K562 (cell line): ENCODE measurements around the gene RHOU. TPM values are rescaled to one million over a fixed set of nuclear protein-coding genes. Genes with fewer than 3 reads are reported as not detected.

Experiments
- ATAC-seq: fragments of 200-7000 bp; cut with Tn5 transposase; 3 replicates; pipeline ENCODE4 v1.9.1; 2020; ENCODE audit warnings: moderate library complexity
- BruUV-seq: library from RNA; stranded (reverse); fragments of 400-500 nt; replicated peaks from 2 replicates; lab custom pipeline; 2021; lab: Mats Ljungman, UMichigan
- CTCF ChIA-PET: fragments of 300-600 bp; formaldehyde crosslinking; extraction: SDS; loops from one replicate; lab custom pipeline; 2021; ENCODE audit warnings: low intra/inter-chr PET ratio; lab: Yijun Ruan, JAX
- POLR2A ChIA-PET: fragments of 300-600, 350-650 bp; sonication (Branson Sonifier 250); formaldehyde crosslinking; extraction: SDS; loops from one replicate; lab custom pipeline; 2021; ENCODE audit warnings: antibody characterized with exemption, inconsistent platforms; lab: Yijun Ruan, JAX
- DNase-seq, 4 experiments: peaks; one replicate each; pipeline versions ENCODE4 v3.0.0 to v3.0.0-alpha.2; 2011 to 2018; ENCODE audit warnings: low spot score in 3 of 4, mixed read lengths in 3 of 4; ENCODE audit errors: extremely low read depth in 1 of 4
- FAIRE-seq: peaks from 2 replicates; lab custom pipeline; 2011; peaks lifted over from hg19 to GRCh38; lab: Jason Lieb, UNC
- H2AFZ ChIP-seq: 2 replicates; pipeline ENCODE4 v1.6.0; 2011; ENCODE audit warnings: low read depth, low read length, control low read depth, inconsistent platforms
- H3K27ac ChIP-seq: fragments of 200-600 bp; 3 replicates; pipeline ENCODE4 v1.8.0; 2011; ENCODE audit warnings: low read depth, mild to moderate bottlenecking, control low read depth, inconsistent platforms, low read length, moderate library complexity, mixed read lengths; ENCODE audit errors: extremely low read depth
- H3K27me3 ChIP-seq, 2 experiments: fragments of 300-600 bp in 1 of 2; 2 replicates in 1 of 2; 3 replicates in 1 of 2; pipeline versions ENCODE4 v1.6.0 to v1.8.0; 2011; ENCODE audit warnings: inconsistent platforms in 2 of 2, low read length in 2 of 2, mild to moderate bottlenecking in 1 of 2, mixed read lengths in 1 of 2, moderate library complexity in 1 of 2; ENCODE audit not compliant: control insufficient read depth in 2 of 2, insufficient read depth in 2 of 2
- H3K36me3 ChIP-seq: fragments of 300-600 bp; 3 replicates; pipeline ENCODE4 v1.8.0; 2011; ENCODE audit warnings: mild to moderate bottlenecking, low read length, inconsistent platforms; ENCODE audit not compliant: control insufficient read depth, insufficient read depth
- H3K4me1 ChIP-seq, 2 experiments: fragments of 200-600 bp in 1 of 2; replicated peaks in 1 of 2; 2 replicates in 1 of 2; 3 replicates in 1 of 2; pipeline versions ENCODE4 v1.5.1 to v1.8.0; 2011; ENCODE audit warnings: inconsistent platforms in 2 of 2, low read length in 2 of 2, mild to moderate bottlenecking in 1 of 2, mixed read lengths in 1 of 2, moderate library complexity in 1 of 2; ENCODE audit not compliant: control insufficient read depth in 2 of 2, insufficient read depth in 2 of 2
- H3K4me2 ChIP-seq: 2 replicates; pipeline ENCODE4 v1.6.1; 2011; ENCODE audit warnings: low read length, control low read depth, inconsistent platforms, mixed read lengths; ENCODE audit not compliant: insufficient read depth
- H3K4me3 ChIP-seq: fragments of 200-600 bp; sonication (generic), shearing (Covaris generic); 2 replicates; pipeline ENCODE4 v1.5.1; 2016; ENCODE audit warnings: control low read depth, inconsistent platforms
- H3K79me2 ChIP-seq: fragments of 200-600 bp; 3 replicates; pipeline ENCODE4 v1.8.0; 2011; ENCODE audit warnings: low read length, inconsistent platforms; ENCODE audit not compliant: control insufficient read depth, insufficient read depth
- H3K9ac ChIP-seq, 2 experiments: 2 replicates each; pipeline versions ENCODE4 v1.6.0 to v1.6.1; 2011; ENCODE audit warnings: low read depth in 2 of 2, low read length in 2 of 2, control low read depth in 1 of 2, inconsistent platforms in 1 of 2, mild to moderate bottlenecking in 1 of 2, mixed read lengths in 1 of 2; ENCODE audit not compliant: insufficient read depth in 1 of 2
- H3K9me1 ChIP-seq: one replicate; pipeline ENCODE4 v1.6.0; 2011; ENCODE audit warnings: inconsistent platforms, mild to moderate bottlenecking, low read length, moderate library complexity; ENCODE audit not compliant: control insufficient read depth, insufficient read depth
- H3K9me3 ChIP-seq: replicated peaks from 2 replicates; pipeline ENCODE4 v1.5.1; 2011; ENCODE audit warnings: low read depth, low read length, inconsistent platforms; ENCODE audit not compliant: control insufficient read depth, insufficient read depth
- H4K20me1 ChIP-seq: replicated peaks from 2 replicates; pipeline ENCODE4 v1.6.1; 2011; ENCODE audit warnings: low read length, inconsistent platforms, mixed read lengths; ENCODE audit not compliant: control insufficient read depth, insufficient read depth
- DNMT1 ChIP-seq: fragments of 450-650 bp; IDR thresholded peaks from 2 replicates; pipeline ENCODE4 v1.6.1; 2016; ENCODE audit warnings: antibody characterized with exemption, mild to moderate bottlenecking
- HOMEZ ChIP-seq: fragments of 250-450 bp; sonication (Bioruptor Pico); IDR thresholded peaks from 2 replicates; pipeline ENCODE4 v1.4.0; 2020; ENCODE audit warnings: mild to moderate bottlenecking, moderate library complexity
- MAFF ChIP-seq: IDR thresholded peaks from 2 replicates; pipeline ENCODE4 v1.6.1; 2012; ENCODE audit warnings: low read length, improper control_type of control experiment
- MTA1 ChIP-seq: fragments of 450-650 bp; IDR thresholded peaks from 2 replicates; pipeline ENCODE4 v1.6.1; 2017; ENCODE audit warnings: borderline replicate concordance
- MTA2 ChIP-seq: fragments of 450-650 bp; IDR thresholded peaks from 2 replicates; pipeline ENCODE4 v1.6.1; 2016; ENCODE audit warnings: low read depth
- SMARCB1 ChIP-seq: IDR thresholded peaks from 2 replicates; pipeline ENCODE4 v1.6.1; 2011; ENCODE audit warnings: improper control_type of control experiment, low read depth; ENCODE audit not compliant: insufficient read length
- SNIP1 ChIP-seq: fragments of 450-650 bp; IDR thresholded peaks from 2 replicates; pipeline ENCODE4 v1.7.1; 2017; ENCODE audit warnings: low read depth, mild to moderate bottlenecking
- whole genome bisulfite sequencing: fragments of 100-300 bp; shearing (Covaris generic); methylation state at CpG from one replicate; pipeline ENCODE4 v1.1.6; 2016; ENCODE audit warnings: low coverage, mixed read lengths; ENCODE audit not compliant: insufficient coverage; ENCODE audit errors: missing lambda C conversion rate; 5-methylcytosine and 5-hydroxymethylcytosine counted together
- in situ Hi-C: fragments of 300-500 bp; cut with MboI; formaldehyde crosslinking; loops from 4 replicates; pipeline ENCODE4 v1.15.0; 2018; ENCODE audit warnings: inconsistent platforms, mixed read lengths
- intact Hi-C: fragments of 100-400 bp; cut with micrococcal nuclease; formaldehyde crosslinking; loops from 2 replicates; pipeline ENCODE4 v1.14.2; 2022
- polyA plus RNA-seq, 8 experiments: library from polyadenylated mRNA; depleted of rRNA in 4 of 8; stranded (reverse) in 5 of 8; unstranded in 3 of 8; fragments of >200 nt; fragmentation: Nextera tagmentation in 2 of 8; fragmentation: Illumina TruSeq in 1 of 8; extraction: Ambion mirVana in 2 of 8; extraction: Trizol in 1 of 8; gene quantifications; 2 replicates each; pipeline versions ENCODE4 v1.2.1 to v1.2.3, GENCODE V29; 2011 to 2014; ENCODE audit warnings: inconsistent platforms in 1 of 8, missing spikeins in 1 of 8
- total RNA-seq, 7 experiments: library from RNA; depleted of rRNA in 6 of 7; stranded (reverse); fragments of >200 nt in 6 of 7; fragmentation: Illumina TruSeq in 2 of 7; extraction: Trizol in 2 of 7; gene quantifications; 2 replicates each; pipeline versions ENCODE4 v1.2.1 to v1.2.3, GENCODE V29; 2011 to 2021; ENCODE audit warnings: low replicate concordance in 1 of 7

RHOU gene
- total and polyA plus RNA-seq, 9 of the 15 experiments (the other 6 are each of a cell fraction or from before 2014, with no cell fraction given) = 0.07 TPM; not detected in 8

- no peaks in the 10 kb centered on the region for H3K36me3 ChIP-seq
- no peaks in the 10 kb centered on the region for H4K20me1 ChIP-seq
- BruUV-seq = no TSS peak
- in situ Hi-C loops = no loop called here
- intact Hi-C loops = no loop called here
- no peak overlapping the region for H3K9ac ChIP-seq
- H3K27ac ChIP-seq = no peak overlapping the region
- H3K79me2 ChIP-seq = no peaks in the 10 kb centered on the region
- FAIRE-seq (no peak), ATAC-seq (no peak), DNase-seq (no peak)
- no peak overlapping the region for H3K4me2 ChIP-seq
- H3K4me3 ChIP-seq = no peak overlapping the region
- H3K9me3 ChIP-seq = no peaks in the 10 kb centered on the region
- no peaks in the 10 kb centered on the region for H3K4me1 ChIP-seq
- H3K27me3 ChIP-seq = peaks cover 8 to 13% of the 10 kb centered on the region in 2 experiments; a peak in 4 of 5 replicates
- no peak for TF ChIP-seq DNMT1
- TF ChIP-seq HOMEZ (CRISPR knock-in tag) = no peak
- TF ChIP-seq SNIP1 = no peak
- CTCF ChIA-PET = no interaction called here
- H3K9me1 ChIP-seq = no peaks in the 10 kb centered on the region
- H2AFZ ChIP-seq = no peak overlapping the region
- 0% methylated on average over 6 of the region's 6 CpGs for WGBS
- POLR2A ChIA-PET = interaction anchor here (0.6 kb wide), 1 partner anchor 46 kb away, joined by 3 read pairs; no protein-coding TSS in a partner anchor
Observed at GRCh38 chr1:228752258-228752657, 17.0 kb downstream of the RHOU start.

GRCh38 chr1:228752675-228753265, 17.5 kb downstream of the RHOU start:
- no peaks in the 10 kb centered on the region for H4K20me1 ChIP-seq
- in situ Hi-C loops = no loop called here
- FAIRE-seq (no peak), DNase-seq (no peak), ATAC-seq (no peak)
- H3K4me3 ChIP-seq = no peak overlapping the region
- ChIA-PET CTCF (no interaction called here), POLR2A (no interaction called here)
- WGBS = 0% methylated on average over 5 of the region's 5 CpGs
- H3K9me3 ChIP-seq = no peaks in the 10 kb centered on the region
- intact Hi-C loops = no loop called here
- H3K9me1 ChIP-seq = no peaks in the 10 kb centered on the region
- H3K9ac ChIP-seq = no peak overlapping the region
- H3K4me2 ChIP-seq = no peak overlapping the region
- H3K36me3 ChIP-seq = no peaks in the 10 kb centered on the region
- no peak overlapping the region for H3K27ac ChIP-seq
- TF ChIP-seq SMARCB1 (no peak), MTA1 (no peak), MTA2 (no peak), MAFF (no peak)
- no TSS peak for BruUV-seq
- H2AFZ ChIP-seq = no peak overlapping the region
- H3K4me1 ChIP-seq = no peaks in the 10 kb centered on the region
- H3K27me3 ChIP-seq = peaks cover 8 to 14% of the 10 kb centered on the region in 2 experiments; a peak in 4 of 5 replicates
- no peaks in the 10 kb centered on the region for H3K79me2 ChIP-seq
